Activated T-cell treated with anti-CD3 and anti-CD28 coated beads for 48 hours (primary cell): ENCODE data around the gene CDPF1.

Experiments
- DNase-seq: peaks from one replicate; pipeline ENCODE4 v3.0.0-alpha.2; 2020; ENCODE audit warnings: low read depth

CDPF1 gene

GRCh38 chr22:46256358-46256958, 6.4 kb upstream of the CDPF1 start:
- no peak for DNase-seq

- no peak for DNase-seq
These were observed 1.8 kb upstream of the CDPF1 start for GRCh38 chr22:46251816-46252380.

GRCh38 chr22:46251266-46251665, 1.2 kb upstream of the CDPF1 start:
- DNase-seq, result no peak

- DNase-seq, result no peak
These were observed 661 bp upstream of the CDPF1 start for GRCh38 chr22:46250783-46251125.

GRCh38 chr22:46247443-46247975, 2.6 kb downstream of the CDPF1 start:
- DNase-seq, result no peak

- no peak for DNase-seq
These were observed 3.9 kb downstream of the CDPF1 start for GRCh38 chr22:46246178-46246577.

- DNase-seq, result no peak
These were observed 4.6 kb downstream of the CDPF1 start for GRCh38 chr22:46245511-46245910.

- no peak for DNase-seq
These were observed 5.3 kb downstream of the CDPF1 start for GRCh38 chr22:46244771-46245170.

- DNase-seq, result no peak
These were observed 8.0 kb downstream of the CDPF1 start for GRCh38 chr22:46242076-46242475.

GRCh38 chr22:46241396-46242007, 8.6 kb downstream of the CDPF1 start:
- DNase-seq, result no peak

GRCh38 chr22:46240907-46241306, 9.2 kb downstream of the CDPF1 start:
- no peak for DNase-seq

- DNase-seq, result no peak
These were observed 9.6 kb downstream of the CDPF1 start for GRCh38 chr22:46240506-46240905.

GRCh38 chr22:46240073-46240472, 10.0 kb downstream of the CDPF1 start:
- DNase-seq, result no peak

GRCh38 chr22:46239261-46240048, 10.6 kb downstream of the CDPF1 start:
- no peak for DNase-seq

- no peak for DNase-seq
These were observed 11.6 kb downstream of the CDPF1 start for GRCh38 chr22:46238541-46238940.

- DNase-seq, result no peak
These were observed 12.5 kb downstream of the CDPF1 start for GRCh38 chr22:46237453-46238124.

- DNase-seq, result no peak
These were observed 15.1 kb downstream of the CDPF1 start for GRCh38 chr22:46234969-46235368.

GRCh38 chr22:46233231-46233630, 16.9 kb downstream of the CDPF1 start:
- no peak for DNase-seq

GRCh38 chr22:46230262-46230901, 19.7 kb downstream of the CDPF1 start:
- no peak for DNase-seq

- DNase-seq, result no peak
These were observed 20.4 kb downstream of the CDPF1 start for GRCh38 chr22:46229701-46230100.

GRCh38 chr22:46226577-46226976, 23.5 kb downstream of the CDPF1 start:
- DNase-seq, result no peak

- no peak for DNase-seq
These were observed 24.5 kb downstream of the CDPF1 start for GRCh38 chr22:46225631-46226030.
